Osteocyte (in vitro differentiated cells): Measurements from ENCODE around the gene GTPBP4. TPM values are rescaled to one million over a fixed set of nuclear protein-coding genes. Genes with fewer than 3 reads are reported as not detected.
A peak's percentile ranks its signal among the peaks of the same experiment; 100 is the strongest.
"Not testable (repeated sequence)": the region's sequence is repeated elsewhere in the genome, so short reads cannot be mapped to it uniquely, and the experiment has no call there.

ENCODE experiments used
- DNase-seq: peaks from one replicate; pipeline ENCODE4 v3.0.0; 2021; ENCODE audit warnings: mixed read lengths; ENCODE audit not compliant: unreplicated experiment; ENCODE audit errors: extremely low spot score
- H3K27ac Mint-ChIP-seq: one replicate; pipeline ENCODE4 v1.8.0; 2021; ENCODE audit warnings: mild to moderate bottlenecking, mixed read lengths; ENCODE audit not compliant: unreplicated experiment
- H3K27me3 Mint-ChIP-seq: one replicate; pipeline ENCODE4 v1.8.0; 2021; ENCODE audit warnings: mixed read lengths; ENCODE audit not compliant: unreplicated experiment
- H3K36me3 Mint-ChIP-seq: one replicate; pipeline ENCODE4 v1.8.0; 2021; ENCODE audit warnings: mixed read lengths; ENCODE audit not compliant: unreplicated experiment
- H3K4me1 Mint-ChIP-seq: one replicate; pipeline ENCODE4 v1.8.0; 2021; ENCODE audit warnings: mixed read lengths; ENCODE audit not compliant: unreplicated experiment
- H3K4me3 Mint-ChIP-seq: one replicate; pipeline ENCODE4 v1.8.0; 2021; ENCODE audit warnings: mild to moderate bottlenecking, moderate library complexity, mixed read lengths; ENCODE audit not compliant: unreplicated experiment
- H3K9me3 Mint-ChIP-seq: one replicate; pipeline ENCODE4 v1.8.0; 2021; ENCODE audit warnings: mixed read lengths; ENCODE audit not compliant: unreplicated experiment
- total RNA-seq: library from RNA; stranded (reverse); gene quantifications from 2 replicates; pipeline ENCODE4 v1.2.1, GENCODE V29; 2021
- TF ChIP-seq, protein P1 (sequence below): fragments of 200-600 bp; sonication (generic); IDR thresholded peaks from 2 replicates; pipeline ENCODE4 v1.5.0; 2021; ENCODE audit warnings: antibody characterized with exemption, mild to moderate bottlenecking, moderate library complexity

GTPBP4 gene
- total RNA-seq, 1 donor from 2014 or later: 53.7 TPM

DNA sequence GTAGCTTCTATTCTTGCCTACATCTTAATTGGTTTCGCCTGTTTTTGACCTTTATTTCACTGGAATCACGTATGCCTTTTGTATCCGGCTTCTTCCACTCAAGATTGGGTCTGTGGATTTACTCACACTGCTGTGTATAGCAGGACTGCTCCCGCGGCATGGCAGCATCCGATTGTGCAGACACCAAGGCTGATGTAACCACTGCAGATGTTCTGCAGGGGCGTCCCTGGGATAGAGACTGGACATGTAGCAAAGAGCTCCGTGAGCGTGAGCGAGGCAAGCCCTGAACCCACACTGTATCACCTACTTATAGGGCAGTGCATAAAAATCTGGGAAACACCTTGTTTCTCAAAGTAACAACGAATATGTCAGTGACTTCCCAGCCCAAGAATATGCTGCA is 48.9 kb downstream of the GTPBP4 start:
- H3K9me3 Mint-ChIP-seq: no peaks in the 10 kb centered on the region
- H3K27ac Mint-ChIP-seq: no peak overlapping the region
- H3K4me3 Mint-ChIP-seq: no peak overlapping the region
- peaks cover 26% of the 10 kb centered on the region for H3K4me1 Mint-ChIP-seq
- peaks cover 15% of the 10 kb centered on the region for H3K36me3 Mint-ChIP-seq
- no peaks in the 10 kb centered on the region for H3K27me3 Mint-ChIP-seq
- TF ChIP-seq, protein P1, sequence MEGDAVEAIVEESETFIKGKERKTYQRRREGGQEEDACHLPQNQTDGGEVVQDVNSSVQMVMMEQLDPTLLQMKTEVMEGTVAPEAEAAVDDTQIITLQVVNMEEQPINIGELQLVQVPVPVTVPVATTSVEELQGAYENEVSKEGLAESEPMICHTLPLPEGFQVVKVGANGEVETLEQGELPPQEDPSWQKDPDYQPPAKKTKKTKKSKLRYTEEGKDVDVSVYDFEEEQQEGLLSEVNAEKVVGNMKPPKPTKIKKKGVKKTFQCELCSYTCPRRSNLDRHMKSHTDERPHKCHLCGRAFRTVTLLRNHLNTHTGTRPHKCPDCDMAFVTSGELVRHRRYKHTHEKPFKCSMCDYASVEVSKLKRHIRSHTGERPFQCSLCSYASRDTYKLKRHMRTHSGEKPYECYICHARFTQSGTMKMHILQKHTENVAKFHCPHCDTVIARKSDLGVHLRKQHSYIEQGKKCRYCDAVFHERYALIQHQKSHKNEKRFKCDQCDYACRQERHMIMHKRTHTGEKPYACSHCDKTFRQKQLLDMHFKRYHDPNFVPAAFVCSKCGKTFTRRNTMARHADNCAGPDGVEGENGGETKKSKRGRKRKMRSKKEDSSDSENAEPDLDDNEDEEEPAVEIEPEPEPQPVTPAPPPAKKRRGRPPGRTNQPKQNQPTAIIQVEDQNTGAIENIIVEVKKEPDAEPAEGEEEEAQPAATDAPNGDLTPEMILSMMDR: no peak
- no peak for DNase-seq

DNA sequence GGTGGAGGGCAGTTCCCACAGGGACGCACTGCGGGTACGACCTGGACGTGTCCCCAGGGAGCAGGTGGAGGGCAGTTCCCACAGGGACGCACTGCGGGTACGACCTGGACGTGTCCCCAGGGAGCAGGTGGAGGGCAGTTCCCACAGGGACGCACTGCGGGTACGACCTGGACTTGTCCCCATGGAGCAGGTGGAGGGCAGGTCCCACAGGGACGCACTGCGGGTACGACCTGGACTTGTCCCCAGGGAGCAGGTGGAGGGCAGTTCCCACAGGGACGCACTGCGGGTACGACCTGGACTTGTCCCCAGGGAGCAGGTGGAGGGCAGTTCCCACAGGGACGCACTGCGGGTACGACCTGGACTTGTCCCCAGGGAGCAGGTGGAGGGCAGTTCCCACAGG is 50.5 kb downstream of the GTPBP4 start:
- H3K4me3 Mint-ChIP-seq, H3K9me3 Mint-ChIP-seq, H3K27ac Mint-ChIP-seq, H3K27me3 Mint-ChIP-seq, DNase-seq: not testable (repeated sequence)
- Mint-ChIP-seq H3K36me3 (peaks cover 22% of the 10 kb centered on the region), H3K4me1 (peaks cover 29% of the 10 kb centered on the region)

DNA sequence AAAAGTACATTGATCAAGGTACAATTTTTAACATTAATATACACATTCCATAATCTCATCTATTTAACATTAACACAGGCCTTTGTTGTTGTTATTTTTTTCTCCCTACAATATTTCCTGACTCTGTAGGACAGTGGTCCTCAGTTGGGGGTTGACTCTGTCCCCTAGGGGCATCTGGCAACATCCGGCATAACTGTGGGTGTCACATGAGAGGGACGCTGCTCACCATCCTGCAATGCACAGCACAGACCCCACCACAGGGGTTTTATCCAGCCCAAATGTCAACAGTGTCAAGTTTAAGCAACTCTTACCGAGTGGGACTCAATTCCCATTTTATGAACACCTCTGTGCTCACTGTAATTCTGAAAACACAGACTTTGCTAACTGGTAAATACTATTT is 51.9 kb downstream of the GTPBP4 start:
- H3K4me3 Mint-ChIP-seq: no peak overlapping the region
- H3K27ac Mint-ChIP-seq: peak overlapping the region; percentile 57
- peaks cover 33% of the 10 kb centered on the region for H3K4me1 Mint-ChIP-seq

DNA sequence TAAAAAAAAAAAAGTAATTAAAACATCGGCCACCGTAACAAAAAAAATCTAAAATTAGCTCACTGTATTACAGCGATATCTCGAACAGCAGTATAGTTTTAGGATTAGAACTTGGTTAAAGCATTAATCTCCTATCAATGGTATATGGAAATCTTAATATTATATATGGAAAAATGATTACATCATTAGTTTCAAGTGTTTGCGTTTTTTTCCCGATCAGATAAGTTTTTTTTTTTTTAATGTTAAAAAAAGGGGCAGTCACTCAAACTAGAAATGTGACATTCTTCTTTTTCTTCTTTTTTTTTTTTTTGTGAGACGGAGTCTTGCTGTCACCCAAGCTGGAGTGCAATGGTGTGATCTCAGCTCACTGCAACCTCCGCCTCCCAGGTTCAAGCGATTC is 53.3 kb downstream of the GTPBP4 start:
- TF ChIP-seq, protein P1: no peak
- Mint-ChIP-seq H3K36me3 (peaks cover 27% of the 10 kb centered on the region), H3K4me3 (no peak overlapping the region), H3K27me3 (no peaks in the 10 kb centered on the region), H3K9me3 (no peaks in the 10 kb centered on the region), H3K4me1 (peaks cover 33% of the 10 kb centered on the region), H3K27ac (no peak overlapping the region)
- DNase-seq: no peak

More for the DNA sequence above, 51.9 kb downstream of the GTPBP4 start:
- Mint-ChIP-seq H3K9me3 (no peaks in the 10 kb centered on the region), H3K27me3 (no peaks in the 10 kb centered on the region), H3K36me3 (peaks cover 27% of the 10 kb centered on the region)
- no peak for DNase-seq
- TF ChIP-seq, protein P1: no peak

DNA sequence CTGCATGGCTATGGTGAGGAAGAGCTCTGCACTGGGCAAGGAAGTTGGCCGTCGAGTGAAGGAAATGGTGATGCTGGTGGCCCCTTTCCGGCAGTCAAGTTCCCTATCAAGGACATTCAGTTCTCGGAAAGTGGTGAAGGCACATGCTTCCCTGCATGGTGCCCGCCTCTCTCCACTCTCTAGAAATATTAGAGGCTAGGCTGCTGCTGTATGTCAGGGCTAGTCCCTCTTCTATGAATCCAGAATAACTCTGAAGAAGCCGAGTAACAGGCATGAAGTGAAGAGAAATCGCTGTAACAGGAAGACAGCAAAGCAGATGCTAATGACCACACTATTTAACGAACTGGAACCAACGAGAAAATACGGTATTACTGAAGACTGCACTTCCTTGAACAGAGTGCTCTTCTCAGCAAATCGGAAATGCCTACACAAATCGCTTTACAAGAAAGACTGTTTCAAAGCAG is 55.3 kb downstream of the GTPBP4 start:
- peak overlapping the region; percentile 49 for H3K27ac Mint-ChIP-seq

More for the DNA sequence above, 55.3 kb downstream of the GTPBP4 start:
- Mint-ChIP-seq H3K27me3 (no peaks in the 10 kb centered on the region), H3K36me3 (peaks cover 23% of the 10 kb centered on the region), H3K4me1 (peaks cover 42% of the 10 kb centered on the region), H3K4me3 (no peak overlapping the region), H3K9me3 (no peaks in the 10 kb centered on the region)
- TF ChIP-seq, protein P1: no peak
- no peak for DNase-seq
